ENCODE results near the gene PDZK1IP1. TPM values are rescaled to one million over a fixed set of nuclear protein-coding genes. Genes with fewer than 3 reads are reported as not detected.

Gene PDZK1IP1
- total and polyA plus RNA-seq, 5 donors from 2014 or later: 0.94 TPM; not detected in 4

DNA sequence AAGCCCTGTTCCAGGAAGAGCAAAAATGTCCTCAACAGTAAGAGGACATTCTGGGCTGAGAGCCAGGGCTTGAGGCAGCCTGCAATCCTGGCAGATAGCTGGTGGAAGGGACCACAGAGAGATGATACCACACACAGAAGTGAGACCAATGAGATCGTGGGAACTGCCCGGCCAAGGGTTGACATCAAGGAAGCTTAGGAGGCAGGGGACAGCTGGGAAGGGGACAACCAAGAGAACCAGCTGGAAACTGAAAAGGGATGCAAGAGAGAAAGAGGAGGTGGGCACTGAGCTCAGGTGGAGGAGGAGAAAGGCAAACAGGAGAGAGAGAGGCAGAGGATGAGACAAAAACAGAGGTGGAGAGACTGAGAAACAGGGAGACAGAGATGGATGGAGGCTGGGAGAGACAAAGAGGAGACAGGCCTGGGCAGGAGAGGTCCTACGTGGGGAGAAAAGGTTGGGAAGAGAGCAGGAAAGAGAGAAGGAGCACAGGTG lies 9.2 kb downstream of the PDZK1IP1 start:
- no peaks in the 10 kb centered on the region for H3K36me3 ChIP-seq (ENCODE audit: control insufficient read depth, insufficient read depth, low read length)

DNA sequence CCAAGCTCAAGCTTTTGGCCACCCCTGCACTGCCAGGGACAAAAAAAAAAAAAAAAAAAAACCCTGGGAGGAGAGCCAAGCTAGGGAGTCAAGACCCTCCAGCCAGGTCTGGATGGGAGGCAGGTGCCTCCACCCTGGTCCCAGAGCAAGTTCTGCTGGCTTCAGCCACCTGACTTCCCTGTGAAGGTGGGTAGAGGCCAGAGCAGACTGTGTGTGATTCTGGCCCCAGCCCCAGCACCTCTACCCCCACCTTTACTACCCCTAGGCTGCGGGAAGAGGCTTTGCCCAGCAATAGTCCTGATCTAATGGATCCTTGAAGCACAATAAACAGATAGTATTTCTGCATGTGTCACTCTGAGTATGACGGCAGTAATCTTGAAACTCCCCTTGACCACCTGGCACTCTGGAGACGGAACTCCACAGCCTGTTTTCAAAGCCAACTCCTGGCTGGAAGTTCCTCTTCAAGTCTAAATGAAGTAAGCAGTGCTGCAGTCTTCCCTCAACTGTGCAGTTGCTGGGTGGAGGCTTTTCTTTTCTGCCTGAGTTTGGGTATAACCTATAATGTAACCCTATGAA lies 9.8 kb downstream of the PDZK1IP1 start:
- H3K27ac ChIP-seq (ENCODE audit: insufficient read depth, low read length, poor library complexity, severe bottlenecking): no peak overlapping the region
- peaks cover 16% of the 10 kb centered on the region for H3K27me3 Mint-ChIP-seq
- H3K27me3 ChIP-seq (ENCODE audit: control insufficient read depth, insufficient read depth, low read length): peaks cover 10% of the 10 kb centered on the region

More for the DNA sequence above, 9.2 kb downstream of the PDZK1IP1 start:
- Mint-ChIP-seq H3K36me3 (peaks cover 4% of the 10 kb centered on the region), H3K27ac (peak overlapping the region in 1 of 3 donors; percentile 63), H3K4me3 (peak overlapping the region in 1 of 4 donors; percentile 17), H3K4me1 (peaks cover 0 to 18% (median 8%) of the 10 kb centered on the region in 4 donors), H3K9me3 (peaks cover 0 to 2% (median 0%) of the 10 kb centered on the region in 7 donors), H3K27me3 (peaks cover 16% of the 10 kb centered on the region)
- Histone ChIP-seq H3K27me3 (ENCODE audit: control insufficient read depth, insufficient read depth, low read length) (peaks cover 10% of the 10 kb centered on the region), H3K4me1 (ENCODE audit: control insufficient read depth, insufficient read depth, low read length, poor library complexity, severe bottlenecking) (peaks cover 8% of the 10 kb centered on the region), H3K9me3 (ENCODE audit: control insufficient read depth in 2 of 2, low read length in 2 of 2) (no peaks in the 10 kb centered on the region), H3K27ac (ENCODE audit: insufficient read depth, low read length, poor library complexity, severe bottlenecking) (no peak overlapping the region), H3K4me3 (ENCODE audit: low read depth, low read length) (no peak overlapping the region)
- DNase-seq (no peak), ATAC-seq (ENCODE audit: low read depth in 2 of 2) (no peak)

DNA sequence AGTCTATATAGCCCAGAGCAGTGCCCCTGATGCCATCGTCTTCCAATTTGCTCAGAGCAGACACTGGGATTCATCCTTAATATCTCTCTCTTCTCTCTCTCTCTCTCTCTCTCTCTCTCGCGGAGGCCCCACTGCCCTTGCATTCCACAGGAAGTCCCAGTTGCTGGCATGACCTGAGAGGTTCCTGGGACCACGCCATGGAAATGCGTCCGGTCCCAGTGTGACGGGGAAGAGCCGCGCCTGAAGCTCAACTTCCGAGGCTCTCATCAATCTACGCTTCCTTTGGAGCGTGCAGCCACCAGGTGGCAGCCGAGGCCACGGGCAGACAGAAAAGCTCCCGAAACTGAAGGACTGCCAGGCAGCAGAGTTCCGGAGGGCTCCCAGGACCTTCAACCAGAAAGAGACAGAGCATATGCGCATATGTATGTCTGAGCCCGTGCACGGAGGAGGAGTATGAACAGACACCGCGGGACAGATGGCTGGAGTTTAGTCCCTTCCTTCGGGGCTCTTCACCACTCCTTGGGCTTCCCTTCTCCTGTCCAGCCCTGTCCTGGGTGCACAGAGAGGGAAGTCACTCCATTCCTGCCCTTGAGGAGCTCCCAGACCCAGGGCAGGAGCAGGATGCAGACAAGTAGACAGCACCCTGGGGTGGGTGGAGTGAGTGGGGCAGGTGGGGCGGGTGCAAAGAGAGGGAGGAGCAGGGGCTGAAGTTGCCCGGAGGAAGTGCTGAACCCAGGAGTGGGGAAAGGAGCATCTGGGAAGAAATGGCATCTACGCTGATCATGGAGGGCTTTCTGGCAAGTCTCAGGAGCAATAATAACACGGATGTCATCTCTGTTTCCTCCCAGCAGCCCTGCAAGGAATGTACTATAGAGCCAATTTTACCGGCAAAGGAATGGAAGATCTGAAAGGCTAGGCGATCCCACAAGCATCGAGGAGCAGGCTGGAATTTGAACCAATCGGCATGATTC lies 10.5 kb downstream of the PDZK1IP1 start:
- Histone ChIP-seq H3K4me1 (ENCODE audit: control insufficient read depth, insufficient read depth, low read length, poor library complexity, severe bottlenecking) (peaks cover 8% of the 10 kb centered on the region), H3K36me3 (ENCODE audit: control insufficient read depth, insufficient read depth, low read length) (no peaks in the 10 kb centered on the region), H3K27me3 (ENCODE audit: control insufficient read depth, insufficient read depth, low read length) (peaks cover 10% of the 10 kb centered on the region), H3K9me3 (ENCODE audit: control insufficient read depth in 2 of 2, low read length in 2 of 2) (no peaks in the 10 kb centered on the region), H3K27ac (ENCODE audit: insufficient read depth, low read length, poor library complexity, severe bottlenecking) (no peak overlapping the region), H3K4me3 (ENCODE audit: low read depth, low read length) (peak overlapping the region; percentile 66)
- H3K36me3 Mint-ChIP-seq: peaks cover 4% of the 10 kb centered on the region
- H3K4me1 Mint-ChIP-seq: peaks cover 0 to 23% (median 8%) of the 10 kb centered on the region in 4 donors
- H3K9me3 Mint-ChIP-seq: peaks cover 0 to 2% (median 0%) of the 10 kb centered on the region in 7 donors
- DNase-seq (peak; percentile 44 to 78 (median 56)), ATAC-seq (ENCODE audit: low read depth in 2 of 2) (peak; percentile 63 to 70)
- H3K27ac Mint-ChIP-seq: peak overlapping the region in 2 of 3 donors; percentile 19 to 68
- peaks cover 20% of the 10 kb centered on the region for H3K27me3 Mint-ChIP-seq
- peak overlapping the region; percentile 17 to 89 (median 83) for H3K4me3 Mint-ChIP-seq

More for the DNA sequence above, 9.8 kb downstream of the PDZK1IP1 start:
- Histone ChIP-seq H3K9me3 (ENCODE audit: control insufficient read depth in 2 of 2, low read length in 2 of 2) (no peaks in the 10 kb centered on the region), H3K4me3 (ENCODE audit: low read depth, low read length) (no peak overlapping the region), H3K4me1 (ENCODE audit: control insufficient read depth, insufficient read depth, low read length, poor library complexity, severe bottlenecking) (peaks cover 8% of the 10 kb centered on the region), H3K36me3 (ENCODE audit: control insufficient read depth, insufficient read depth, low read length) (no peaks in the 10 kb centered on the region)
- Mint-ChIP-seq H3K4me3 (no peak overlapping the region), H3K4me1 (peaks cover 0 to 23% (median 8%) of the 10 kb centered on the region in 4 donors), H3K27ac (no peak overlapping the region), H3K9me3 (peaks cover 0 to 2% (median 0%) of the 10 kb centered on the region in 7 donors), H3K36me3 (peaks cover 4% of the 10 kb centered on the region)
- ATAC-seq (ENCODE audit: low read depth in 2 of 2) (no peak), DNase-seq (no peak)

DNA sequence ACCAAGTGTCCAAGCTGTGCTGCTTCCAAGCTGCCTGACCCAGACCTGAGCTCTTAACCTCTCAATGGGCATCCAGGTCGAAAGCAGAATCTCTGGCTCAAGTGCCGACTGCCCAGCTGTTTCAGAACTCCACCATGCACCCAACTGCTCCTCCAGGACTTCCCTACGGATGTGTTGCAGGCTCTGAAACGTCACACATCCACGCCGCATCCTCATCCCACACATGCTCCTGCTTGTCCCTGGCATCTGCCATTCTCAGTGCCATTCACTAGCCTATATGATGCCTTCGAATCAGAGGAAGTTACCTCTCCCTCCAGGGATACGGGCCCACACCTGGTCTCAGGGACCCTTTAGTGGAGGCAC lies 11.2 kb downstream of the PDZK1IP1 start:
- H3K4me3 Mint-ChIP-seq: peak overlapping the region in 3 of 4 donors; percentile 3 to 80 (median 17)
- no peak overlapping the region for H3K4me3 ChIP-seq (ENCODE audit: low read depth, low read length)
- peaks cover 26% of the 10 kb centered on the region for H3K27me3 Mint-ChIP-seq
- H3K36me3 Mint-ChIP-seq: peaks cover 4% of the 10 kb centered on the region
- peaks cover 8% of the 10 kb centered on the region for H3K4me1 ChIP-seq (ENCODE audit: control insufficient read depth, insufficient read depth, low read length, poor library complexity, severe bottlenecking)
- peaks cover 10% of the 10 kb centered on the region for H3K27me3 ChIP-seq (ENCODE audit: control insufficient read depth, insufficient read depth, low read length)
- peak overlapping the region in 1 of 3 donors; percentile 19 for H3K27ac Mint-ChIP-seq
- no peak for ATAC-seq (ENCODE audit: low read depth in 2 of 2)
- no peak overlapping the region for H3K27ac ChIP-seq (ENCODE audit: insufficient read depth, low read length, poor library complexity, severe bottlenecking)
- H3K9me3 Mint-ChIP-seq: peaks cover 0 to 2% (median 0%) of the 10 kb centered on the region in 7 donors
- H3K4me1 Mint-ChIP-seq: peaks cover 0 to 23% (median 8%) of the 10 kb centered on the region in 4 donors
- no peaks in the 10 kb centered on the region for H3K9me3 ChIP-seq (ENCODE audit: control insufficient read depth in 2 of 2, low read length in 2 of 2)
- no peak for DNase-seq
- H3K36me3 ChIP-seq (ENCODE audit: control insufficient read depth, insufficient read depth, low read length): no peaks in the 10 kb centered on the region

DNA sequence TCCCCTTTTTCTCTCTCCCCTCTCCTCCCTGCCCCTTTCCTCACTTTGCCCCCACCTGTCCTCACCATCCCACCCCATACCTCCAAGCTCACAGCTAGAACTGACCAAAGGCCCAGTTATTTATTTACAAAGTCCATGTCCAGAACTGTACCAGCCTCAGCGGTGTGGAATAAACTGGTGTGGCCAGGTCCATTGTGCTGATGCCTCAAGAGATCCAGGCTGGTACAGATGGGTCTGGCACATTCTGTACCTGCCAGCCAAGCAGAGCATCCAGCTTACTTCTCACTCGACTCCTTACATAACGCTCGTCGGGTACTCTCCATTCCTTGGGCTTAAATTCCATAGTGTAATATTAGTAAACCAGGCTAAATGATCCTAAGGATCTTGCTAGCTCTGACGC lies 11.8 kb downstream of the PDZK1IP1 start:
- no peaks in the 10 kb centered on the region for H3K36me3 ChIP-seq (ENCODE audit: control insufficient read depth, insufficient read depth, low read length)
- DNase-seq: no peak
- Mint-ChIP-seq H3K27me3 (peaks cover 26% of the 10 kb centered on the region), H3K36me3 (peaks cover 4% of the 10 kb centered on the region), H3K9me3 (peaks cover 0 to 2% (median 0%) of the 10 kb centered on the region in 7 donors), H3K4me1 (peaks cover 0 to 22% (median 8%) of the 10 kb centered on the region in 4 donors), H3K4me3 (no peak overlapping the region), H3K27ac (no peak overlapping the region)
- H3K27ac ChIP-seq (ENCODE audit: insufficient read depth, low read length, poor library complexity, severe bottlenecking): no peak overlapping the region
- H3K4me3 ChIP-seq (ENCODE audit: low read depth, low read length): no peak overlapping the region
- H3K4me1 ChIP-seq (ENCODE audit: control insufficient read depth, insufficient read depth, low read length, poor library complexity, severe bottlenecking): peaks cover 8% of the 10 kb centered on the region
- H3K9me3 ChIP-seq (ENCODE audit: control insufficient read depth in 2 of 2, low read length in 2 of 2): peaks cover 0 to 4% of the 10 kb centered on the region in 2 experiments
- no peak for ATAC-seq (ENCODE audit: low read depth in 2 of 2)
- H3K27me3 ChIP-seq (ENCODE audit: control insufficient read depth, insufficient read depth, low read length): peaks cover 12% of the 10 kb centered on the region

DNA sequence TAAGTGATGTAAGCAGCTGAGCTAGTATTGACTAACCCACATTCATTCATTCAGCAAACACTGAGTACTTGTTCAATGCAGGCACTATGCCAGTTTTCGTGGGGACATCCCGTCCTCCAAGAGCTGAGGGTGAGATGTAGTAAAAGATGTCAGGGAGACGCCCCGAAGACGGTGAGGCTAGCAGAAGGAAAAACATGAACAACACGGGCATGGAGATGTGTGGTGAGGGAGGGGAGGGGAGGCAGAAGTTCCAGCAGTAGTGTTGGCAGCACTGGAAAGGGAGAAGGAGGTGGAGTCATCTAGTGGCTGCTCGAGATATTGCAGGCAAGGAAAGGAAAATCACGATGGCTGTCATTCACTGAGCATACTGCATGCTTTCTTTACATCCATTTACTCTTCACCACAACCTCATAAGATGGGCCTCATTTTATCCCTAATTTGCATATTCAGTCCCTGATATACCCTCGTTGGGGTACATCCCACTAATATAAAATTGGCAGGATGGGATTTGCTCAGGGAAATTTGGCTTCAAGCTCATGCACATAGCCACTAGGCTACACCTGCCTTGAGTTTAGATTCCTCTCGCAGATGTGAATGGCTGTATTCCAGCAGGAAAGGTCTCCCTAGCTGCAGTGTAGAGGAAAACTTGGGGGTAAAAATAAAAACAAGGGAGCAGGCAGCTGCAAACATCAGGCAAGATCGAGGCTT lies 14.5 kb downstream of the PDZK1IP1 start:
- H3K27ac Mint-ChIP-seq: no peak overlapping the region

DNA sequence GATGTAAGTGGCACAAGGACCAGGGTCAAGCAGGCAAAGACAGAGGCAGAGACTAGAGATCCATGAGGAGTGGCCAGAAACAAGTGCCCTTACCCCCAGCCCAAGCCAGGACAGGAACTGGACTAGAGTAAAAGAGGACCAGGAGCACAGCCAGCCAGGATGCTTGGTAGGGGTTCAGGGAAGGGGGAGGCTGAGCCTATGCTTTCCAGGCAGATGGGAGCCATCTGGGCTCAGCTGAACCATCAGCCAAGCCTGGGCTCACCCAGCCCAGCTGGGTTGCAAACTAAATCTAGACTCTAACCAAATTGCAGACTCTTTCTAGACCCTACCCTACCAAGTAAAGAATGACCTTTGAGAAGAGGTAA lies 15.2 kb downstream of the PDZK1IP1 start:
- DNase-seq: no peak
- Mint-ChIP-seq H3K4me1 (peaks cover 0 to 13% (median 7%) of the 10 kb centered on the region in 4 donors), H3K4me3 (no peak overlapping the region), H3K9me3 (peaks cover 0 to 3% (median 0%) of the 10 kb centered on the region in 7 donors), H3K27ac (no peak overlapping the region), H3K36me3 (no peaks in the 10 kb centered on the region), H3K27me3 (peaks cover 21% of the 10 kb centered on the region)
- no peak for ATAC-seq (ENCODE audit: low read depth in 2 of 2)
- Histone ChIP-seq H3K27me3 (ENCODE audit: control insufficient read depth, insufficient read depth, low read length) (peaks cover 8% of the 10 kb centered on the region), H3K27ac (ENCODE audit: insufficient read depth, low read length, poor library complexity, severe bottlenecking) (no peak overlapping the region), H3K36me3 (ENCODE audit: control insufficient read depth, insufficient read depth, low read length) (no peaks in the 10 kb centered on the region), H3K4me1 (ENCODE audit: control insufficient read depth, insufficient read depth, low read length, poor library complexity, severe bottlenecking) (peaks cover 7% of the 10 kb centered on the region), H3K9me3 (ENCODE audit: control insufficient read depth in 2 of 2, low read length in 2 of 2) (peaks cover 0 to 5% of the 10 kb centered on the region in 2 experiments), H3K4me3 (ENCODE audit: low read depth, low read length) (no peak overlapping the region)

More for the DNA sequence above, 14.5 kb downstream of the PDZK1IP1 start:
- peaks cover 27% of the 10 kb centered on the region for H3K27me3 Mint-ChIP-seq
- H3K4me3 Mint-ChIP-seq: peak overlapping the region in 1 of 4 donors; percentile 10
- Histone ChIP-seq H3K4me1 (ENCODE audit: control insufficient read depth, insufficient read depth, low read length, poor library complexity, severe bottlenecking) (peaks cover 8% of the 10 kb centered on the region), H3K9me3 (ENCODE audit: control insufficient read depth in 2 of 2, low read length in 2 of 2) (peaks cover 0 to 5% of the 10 kb centered on the region in 2 experiments), H3K36me3 (ENCODE audit: control insufficient read depth, insufficient read depth, low read length) (no peaks in the 10 kb centered on the region), H3K27me3 (ENCODE audit: control insufficient read depth, insufficient read depth, low read length) (peaks cover 13% of the 10 kb centered on the region), H3K4me3 (ENCODE audit: low read depth, low read length) (no peak overlapping the region), H3K27ac (ENCODE audit: insufficient read depth, low read length, poor library complexity, severe bottlenecking) (no peak overlapping the region)
- peaks cover 0 to 17% (median 8%) of the 10 kb centered on the region in 4 donors for H3K4me1 Mint-ChIP-seq
- H3K36me3 Mint-ChIP-seq: no peaks in the 10 kb centered on the region
- ATAC-seq (ENCODE audit: low read depth in 2 of 2) (peak in 1 of 2 donors; percentile 44), DNase-seq (peak in 2 of 3 donors; percentile 29 to 54)
- peaks cover 0 to 3% (median 0%) of the 10 kb centered on the region in 7 donors for H3K9me3 Mint-ChIP-seq

All from CD4-positive, CD25-positive, alpha-beta regulatory T cell (primary cell).